ENCODE measurements around the gene KBTBD4. TPM values are rescaled to one million over a fixed set of nuclear protein-coding genes. Genes with fewer than 3 reads are reported as not detected.

The KBTBD4 gene
- total and polyA plus RNA-seq, 2 experiments from 2014 or later = 16.9 to 23.9 TPM

DNA sequence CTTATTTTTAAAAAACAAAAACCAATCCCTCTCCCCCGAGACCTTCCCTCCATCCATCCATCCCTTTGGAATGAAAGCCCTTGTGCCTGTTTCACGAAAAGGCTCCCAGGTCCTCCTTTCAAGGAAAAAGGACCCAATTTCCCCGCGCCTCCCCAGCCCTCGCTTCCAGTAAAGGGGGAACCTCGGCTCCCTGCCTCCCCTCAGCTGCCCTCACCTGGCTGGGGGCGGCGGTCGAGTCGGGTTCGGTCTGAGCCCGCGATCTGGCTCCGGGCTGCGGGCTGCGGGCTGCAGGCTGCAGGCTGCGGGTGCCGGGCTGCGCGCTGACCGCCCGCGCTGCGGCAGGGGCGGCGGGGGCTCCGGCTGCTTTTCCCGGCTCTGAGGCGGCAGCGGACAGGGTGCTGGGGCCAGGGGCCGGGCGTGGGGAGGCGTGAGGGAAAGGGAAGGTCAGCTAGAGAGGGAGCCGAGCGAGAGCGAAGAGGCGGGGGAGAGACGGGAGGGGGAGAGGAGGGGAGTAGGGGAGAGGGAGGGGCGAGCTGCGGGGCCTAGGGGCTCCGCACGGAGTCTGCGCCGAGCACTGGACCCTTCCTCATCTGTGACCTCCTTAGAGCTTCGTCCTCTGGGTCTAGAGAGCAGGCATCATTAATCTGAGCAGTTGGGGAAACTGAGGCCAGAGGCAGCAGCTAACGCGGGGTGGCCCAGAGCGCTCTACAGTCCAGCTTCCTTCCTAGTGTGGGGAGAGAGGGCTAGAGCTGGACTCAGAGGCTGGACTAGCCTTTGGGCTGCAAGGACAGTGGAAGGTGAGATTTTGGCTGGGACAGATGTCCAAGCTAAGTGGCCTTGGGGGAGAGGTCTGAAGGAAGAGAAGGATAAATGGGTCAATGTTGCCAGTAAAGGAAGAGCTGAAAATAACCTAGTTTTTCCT lies 15.4 kb upstream of the KBTBD4 start, which contains the start of gene C1QTNF4:
C1QTNF4 (minus strand) TSS at position 478 of the 922 bp plus-strand sequence. CDS start 3,601 bp downstream, outside the sequence.
- Histone ChIP-seq H3K27me3 (no peaks in the 10 kb centered on the region), H3K4me3 (peak within 1 kb of the TSS; percentile 55), H3K9me3 (ENCODE audit: low read depth) (no peaks in the 10 kb centered on the region), H3K36me3 (no peaks in the 10 kb centered on the region), H3K4me1 (ENCODE audit: low read depth) (peaks cover 15% of the 10 kb centered on the region), H3K27ac (no peak within 1 kb of the TSS)
- peak in 1 of 2 donors; percentile 78 for DNase-seq (ENCODE audit: low read depth in 1 of 2, low spot score in 1 of 2)
- no peak for TF ChIP-seq CTCF (IDR thresholded peaks at IDR 0.05; ENCODE audit: low read depth, low read length)

GRCh38 chr11:47593492-47593933 lies 14.7 kb upstream of the KBTBD4 start:
- Histone ChIP-seq H3K4me3 (peak overlapping the region; percentile 55), H3K27me3 (no peaks in the 10 kb centered on the region), H3K36me3 (no peaks in the 10 kb centered on the region), H3K4me1 (ENCODE audit: low read depth) (peaks cover 15% of the 10 kb centered on the region), H3K9me3 (ENCODE audit: low read depth) (no peaks in the 10 kb centered on the region), H3K27ac (no peak overlapping the region)
- DNase-seq (ENCODE audit: low read depth in 1 of 2, low spot score in 1 of 2) = no peak
- no peak for TF ChIP-seq CTCF (IDR thresholded peaks at IDR 0.05; ENCODE audit: low read depth, low read length)

- no peak for TF ChIP-seq CTCF (IDR thresholded peaks at IDR 0.05; ENCODE audit: low read depth, low read length)
- Histone ChIP-seq H3K4me3 (peak overlapping the region; percentile 55), H3K4me1 (ENCODE audit: low read depth) (peaks cover 15% of the 10 kb centered on the region), H3K9me3 (ENCODE audit: low read depth) (no peaks in the 10 kb centered on the region), H3K27me3 (no peaks in the 10 kb centered on the region), H3K36me3 (no peaks in the 10 kb centered on the region), H3K27ac (no peak overlapping the region)
- DNase-seq (ENCODE audit: low read depth in 1 of 2, low spot score in 1 of 2) = no peak
Measured at GRCh38 chr11:47592970-47593369, 14.2 kb upstream of the KBTBD4 start.

- TF ChIP-seq CTCF (IDR thresholded peaks at IDR 0.05; ENCODE audit: low read depth, low read length) = no peak
- peaks cover 15% of the 10 kb centered on the region for H3K4me1 ChIP-seq (ENCODE audit: low read depth)
Measured at GRCh38 chr11:47592251-47592650, 13.5 kb upstream of the KBTBD4 start.

GRCh38 chr11:47591764-47592163 lies 13.0 kb upstream of the KBTBD4 start:
- no peaks in the 10 kb centered on the region for H3K9me3 ChIP-seq (ENCODE audit: low read depth)
- peak overlapping the region; percentile 34 for H3K27ac ChIP-seq
- H3K4me3 ChIP-seq = no peak overlapping the region
- no peaks in the 10 kb centered on the region for H3K36me3 ChIP-seq
- no peaks in the 10 kb centered on the region for H3K27me3 ChIP-seq
- no peak for DNase-seq (ENCODE audit: low read depth in 1 of 2, low spot score in 1 of 2)
- TF ChIP-seq CTCF (IDR thresholded peaks at IDR 0.05; ENCODE audit: low read depth, low read length) = no peak
- H3K4me1 ChIP-seq (ENCODE audit: low read depth) = peaks cover 15% of the 10 kb centered on the region

More at GRCh38 chr11:47592251-47592650, 13.5 kb upstream of the KBTBD4 start:
- Histone ChIP-seq H3K9me3 (ENCODE audit: low read depth) (no peaks in the 10 kb centered on the region), H3K36me3 (no peaks in the 10 kb centered on the region), H3K4me3 (no peak overlapping the region), H3K27ac (no peak overlapping the region), H3K27me3 (no peaks in the 10 kb centered on the region)
- no peak for DNase-seq (ENCODE audit: low read depth in 1 of 2, low spot score in 1 of 2)

All from cardiac muscle cell (in vitro differentiated cells and primary cell).